Thoracic aorta (tissue), 2 donors: ENCODE measurements around the gene SLC18A2. TPM values are rescaled to one million over a fixed set of nuclear protein-coding genes. Genes with fewer than 3 reads are reported as not detected.

Source experiments
- ATAC-seq: fragments of 150-250 bp; one replicate; pipeline ENCODE4 v1.8.0; 2017; ENCODE audit warnings: low read depth; ENCODE audit not compliant: insufficient number of reproducible peaks, low FRiP score
- DNase-seq: peaks from one replicate; pipeline ENCODE4 v3.0.0-alpha.2; 2020; ENCODE audit warnings: low spot score
- H3K27ac ChIP-seq, 2 donors: fragments of 200-600 bp; sonication (generic); 1 replicate in 1 of 2; 2 replicates in 1 of 2; pipeline ENCODE4 v1.5.1; 2016; ENCODE audit warnings: mild to moderate bottlenecking in 2 of 2, moderate library complexity in 2 of 2
- H3K27me3 ChIP-seq: fragments of 200-600 bp; sonication (generic); replicated peaks from 2 replicates; pipeline ENCODE4 v1.6.0; 2016; ENCODE audit warnings: mild to moderate bottlenecking; ENCODE audit not compliant: insufficient read depth
- H3K36me3 ChIP-seq: fragments of 200-600 bp; sonication (generic); one replicate; pipeline ENCODE4 v1.5.1; 2016
- H3K4me1 ChIP-seq, 2 donors: fragments of 200-600 bp; sonication (generic); 1 replicate in 1 of 2; 2 replicates in 1 of 2; pipeline versions ENCODE4 v1.5.1 to v1.6.0; 2016; ENCODE audit warnings: low read depth in 2 of 2, mild to moderate bottlenecking in 1 of 2; ENCODE audit not compliant: control insufficient read depth in 1 of 2
- H3K4me3 ChIP-seq: fragments of 200-600 bp; sonication (generic); 2 replicates; pipeline ENCODE4 v1.5.1; 2016; ENCODE audit warnings: mild to moderate bottlenecking
- H3K9me3 ChIP-seq: fragments of 200-600 bp; sonication (generic); 2 replicates; pipeline ENCODE4 v1.5.1; 2016
- total RNA-seq, 2 donors: library from RNA; depleted of rRNA; stranded (reverse); fragments of >200 nt; gene quantifications; one replicate each; pipeline versions ENCODE4 v1.1.0 to v1.2.3, GENCODE V29; 2016
- TF ChIP-seq, protein P1 (sequence below): fragments of 200-600 bp; sonication (generic); IDR thresholded peaks from one replicate; pipeline ENCODE4 v1.5.1; 2019; ENCODE audit warnings: antibody characterized with exemption

The SLC18A2 gene
- total RNA-seq, 2 donors from 2014 or later: 0.35 to 1.8 TPM

DNA sequence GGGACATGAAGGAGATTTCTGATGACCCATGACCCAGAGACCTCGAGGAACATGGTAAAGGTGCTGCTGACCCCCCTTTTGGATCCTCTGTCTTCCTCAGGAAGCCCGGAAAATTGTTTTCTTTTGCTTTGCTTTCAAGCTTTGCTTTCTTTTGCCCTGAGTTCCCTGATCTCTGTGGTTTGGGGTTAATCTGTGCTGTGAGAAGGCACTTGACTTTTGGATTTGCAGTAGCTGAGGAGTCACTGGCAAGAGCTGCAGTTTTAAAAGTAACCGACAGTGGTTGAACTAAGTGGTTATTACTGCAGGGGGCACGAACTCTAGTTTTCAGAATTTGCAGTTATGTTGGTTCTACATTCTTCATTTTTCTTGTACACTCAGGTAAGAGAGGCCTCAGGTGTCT, 81.3 kb downstream of the SLC18A2 start:
- ATAC-seq (no peak), DNase-seq (no peak)
- H3K36me3 ChIP-seq: no peaks in the 10 kb centered on the region
- no peaks in the 10 kb centered on the region for H3K4me1 ChIP-seq
- H3K9me3 ChIP-seq: no peaks in the 10 kb centered on the region
- TF ChIP-seq, protein P1, sequence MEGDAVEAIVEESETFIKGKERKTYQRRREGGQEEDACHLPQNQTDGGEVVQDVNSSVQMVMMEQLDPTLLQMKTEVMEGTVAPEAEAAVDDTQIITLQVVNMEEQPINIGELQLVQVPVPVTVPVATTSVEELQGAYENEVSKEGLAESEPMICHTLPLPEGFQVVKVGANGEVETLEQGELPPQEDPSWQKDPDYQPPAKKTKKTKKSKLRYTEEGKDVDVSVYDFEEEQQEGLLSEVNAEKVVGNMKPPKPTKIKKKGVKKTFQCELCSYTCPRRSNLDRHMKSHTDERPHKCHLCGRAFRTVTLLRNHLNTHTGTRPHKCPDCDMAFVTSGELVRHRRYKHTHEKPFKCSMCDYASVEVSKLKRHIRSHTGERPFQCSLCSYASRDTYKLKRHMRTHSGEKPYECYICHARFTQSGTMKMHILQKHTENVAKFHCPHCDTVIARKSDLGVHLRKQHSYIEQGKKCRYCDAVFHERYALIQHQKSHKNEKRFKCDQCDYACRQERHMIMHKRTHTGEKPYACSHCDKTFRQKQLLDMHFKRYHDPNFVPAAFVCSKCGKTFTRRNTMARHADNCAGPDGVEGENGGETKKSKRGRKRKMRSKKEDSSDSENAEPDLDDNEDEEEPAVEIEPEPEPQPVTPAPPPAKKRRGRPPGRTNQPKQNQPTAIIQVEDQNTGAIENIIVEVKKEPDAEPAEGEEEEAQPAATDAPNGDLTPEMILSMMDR: no peak
- no peaks in the 10 kb centered on the region for H3K27me3 ChIP-seq
- H3K27ac ChIP-seq: no peak overlapping the region
- no peak overlapping the region for H3K4me3 ChIP-seq

DNA sequence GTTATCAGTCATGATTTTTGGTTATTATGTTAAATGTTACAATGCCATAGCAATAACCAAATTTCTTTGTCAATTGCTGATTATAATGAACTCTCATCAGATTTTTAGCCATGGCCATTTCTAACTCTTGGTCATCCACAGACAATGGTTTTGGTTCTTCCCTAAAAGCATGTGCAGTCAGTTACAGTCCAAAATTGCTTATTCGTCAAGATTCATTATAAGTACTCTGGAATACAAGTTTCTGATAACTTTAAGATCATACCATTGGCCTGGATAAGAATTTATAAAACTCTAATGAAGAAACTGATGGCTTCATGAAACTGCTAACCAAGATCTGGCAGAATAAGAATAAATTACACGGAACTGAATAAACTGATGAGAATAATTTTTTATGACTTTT, 83.5 kb downstream of the SLC18A2 start:
- no peak overlapping the region for H3K4me3 ChIP-seq
- no peaks in the 10 kb centered on the region for H3K9me3 ChIP-seq
- no peaks in the 10 kb centered on the region for H3K27me3 ChIP-seq
- TF ChIP-seq, protein P1: no peak
- H3K27ac ChIP-seq: no peak overlapping the region
- H3K36me3 ChIP-seq: no peaks in the 10 kb centered on the region
- no peaks in the 10 kb centered on the region for H3K4me1 ChIP-seq
- DNase-seq (no peak), ATAC-seq (no peak)

DNA sequence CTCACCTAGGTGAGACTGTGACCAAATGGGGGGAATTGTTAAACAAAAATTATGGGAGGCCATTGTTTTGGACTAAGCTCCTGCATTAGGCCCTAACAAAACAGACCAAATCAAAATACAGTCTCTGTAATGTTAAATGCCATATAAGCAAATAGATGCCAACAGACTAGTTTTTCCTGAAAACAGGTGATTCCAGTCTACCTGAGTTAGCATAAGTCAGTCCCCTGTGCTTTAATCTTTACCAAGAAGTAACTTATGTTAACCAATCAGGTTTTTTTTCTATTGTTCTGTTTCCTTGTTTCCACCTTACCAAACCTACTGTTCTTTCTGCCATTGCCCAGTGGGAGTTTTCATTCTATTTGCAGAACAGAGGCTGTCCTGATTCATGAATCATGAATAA, 86.3 kb downstream of the SLC18A2 start:
- no peak overlapping the region for H3K27ac ChIP-seq
- no peaks in the 10 kb centered on the region for H3K4me1 ChIP-seq
- ATAC-seq (no peak), DNase-seq (no peak)
- no peaks in the 10 kb centered on the region for H3K36me3 ChIP-seq
- H3K4me3 ChIP-seq: no peak overlapping the region
- H3K27me3 ChIP-seq: no peaks in the 10 kb centered on the region
- no peaks in the 10 kb centered on the region for H3K9me3 ChIP-seq
- TF ChIP-seq, protein P1: no peak

Other genes with a start within 250 kb of the SLC18A2 start
- gene SHTN1, start 235.9 kb upstream of the SLC18A2 start, total RNA-seq: 10 to 100 TPM; 13.9 to 18.2 TPM
- gene VAX1, start 102.8 kb upstream of the SLC18A2 start, total RNA-seq: not detected
- gene KCNK18, start 43.6 kb upstream of the SLC18A2 start, total RNA-seq: not detected
- gene PDZD8, start 134.3 kb downstream of the SLC18A2 start, total RNA-seq: 10 to 100 TPM; 23.0 to 32.9 TPM